ENCODE results near the gene ESRRB.

ESRRB gene

GRCh38 chr14:76420827-76421226, 44.9 kb downstream of the ESRRB start:
- ChIA-PET CTCF (no interaction called here), POLR2A (no interaction called here)
- TF ChIP-seq CTCF (IDR thresholded peaks at IDR 0.05; ENCODE audit: control extremely low read depth, extremely low read depth, low read depth, missing control alignments), result no peak
- no peak for DNase-seq (ENCODE audit: extremely low spot score)

GRCh38 chr14:76421662-76422061, 45.7 kb downstream of the ESRRB start:
- TF ChIP-seq CTCF (IDR thresholded peaks at IDR 0.05; ENCODE audit: control extremely low read depth, extremely low read depth, low read depth, missing control alignments), result no peak
- POLR2A ChIA-PET, result no interaction called here
- CTCF ChIA-PET, result no interaction called here
- DNase-seq (ENCODE audit: extremely low spot score), result no peak

- DNase-seq (ENCODE audit: extremely low spot score), result no peak
- ChIA-PET CTCF (no interaction called here), POLR2A (no interaction called here)
- no peak for TF ChIP-seq CTCF (IDR thresholded peaks at IDR 0.05; ENCODE audit: control extremely low read depth, extremely low read depth, low read depth, missing control alignments)
Observed at GRCh38 chr14:76422662-76423061, 46.7 kb downstream of the ESRRB start.

- no peak for DNase-seq (ENCODE audit: extremely low spot score)
- POLR2A ChIA-PET, result no interaction called here
- CTCF ChIA-PET, result no interaction called here
- no peak for TF ChIP-seq CTCF (IDR thresholded peaks at IDR 0.05; ENCODE audit: control extremely low read depth, extremely low read depth, low read depth, missing control alignments)
Observed at GRCh38 chr14:76423534-76423933, 47.6 kb downstream of the ESRRB start.

- TF ChIP-seq CTCF (IDR thresholded peaks at IDR 0.05; ENCODE audit: control extremely low read depth, extremely low read depth, low read depth, missing control alignments), result no peak
Observed at GRCh38 chr14:76424359-76424758, 48.4 kb downstream of the ESRRB start.

GRCh38 chr14:76426161-76426696, 50.3 kb downstream of the ESRRB start:
- POLR2A ChIA-PET, result no interaction called here
- CTCF ChIA-PET, result interaction anchor here (1.3 to 1.5 kb wide), 2 partner anchors 25 to 39 kb away, joined by 3 read pairs; no protein-coding TSS in a partner anchor
- DNase-seq (ENCODE audit: extremely low spot score), result no peak
- no peak for TF ChIP-seq CTCF (IDR thresholded peaks at IDR 0.05; ENCODE audit: control extremely low read depth, extremely low read depth, low read depth, missing control alignments)

More at GRCh38 chr14:76424359-76424758, 48.4 kb downstream of the ESRRB start:
- ChIA-PET POLR2A (no interaction called here), CTCF (no interaction called here)
- DNase-seq (ENCODE audit: extremely low spot score), result no peak

GRCh38 chr14:76428611-76429010, 52.7 kb downstream of the ESRRB start:
- DNase-seq (ENCODE audit: extremely low spot score), result no peak
- ChIA-PET POLR2A (no interaction called here), CTCF (interaction anchor here (0.9 to 2.0 kb wide), 3 partner anchors 9 to 218 kb away, joined by 3 to 6 read pairs (median 4); no protein-coding TSS in a partner anchor)
- TF ChIP-seq CTCF (IDR thresholded peaks at IDR 0.05; ENCODE audit: control extremely low read depth, extremely low read depth, low read depth, missing control alignments), result no peak
